Right forelimb (tissue), 1 donor: Measurements from ENCODE around the gene TINAGL1.
"Not testable (repeated sequence)": the region's sequence is repeated elsewhere in the genome, so short reads cannot be mapped to it uniquely, and the experiment has no call there.

Experiments
- DNase-seq: peaks from one replicate; pipeline ENCODE4 v3.0.0-alpha.2; 2018

Gene TINAGL1

GRCh38 chr1:31584869-31585735 lies 8.8 kb downstream of the TINAGL1 start:
- DNase-seq, result no peak

- DNase-seq, result no peak
Observed at GRCh38 chr1:31585736-31586365, 9.5 kb downstream of the TINAGL1 start.

GRCh38 chr1:31586376-31587327 lies 10.3 kb downstream of the TINAGL1 start:
- no peak for DNase-seq

- DNase-seq, result not testable (repeated sequence)
Observed at GRCh38 chr1:31587328-31587699, 11.0 kb downstream of the TINAGL1 start.

- no peak for DNase-seq
Observed at GRCh38 chr1:31587720-31588423, 11.6 kb downstream of the TINAGL1 start.

GRCh38 chr1:31588751-31589515 lies 12.6 kb downstream of the TINAGL1 start:
- no peak for DNase-seq

- DNase-seq, result no peak
Observed at GRCh38 chr1:31591425-31592093, 15.2 kb downstream of the TINAGL1 start.

- DNase-seq, result no peak
Observed at GRCh38 chr1:31592132-31592531, 15.8 kb downstream of the TINAGL1 start.

GRCh38 chr1:31593136-31593665 lies 16.9 kb downstream of the TINAGL1 start:
- no peak for DNase-seq

- peak; percentile 79 for DNase-seq
Observed at GRCh38 chr1:31593770-31594632, 17.7 kb downstream of the TINAGL1 start.

GRCh38 chr1:31595836-31596736 lies 19.8 kb downstream of the TINAGL1 start:
- no peak for DNase-seq

- no peak for DNase-seq
Observed at GRCh38 chr1:31596737-31597097, 20.4 kb downstream of the TINAGL1 start.

- no peak for DNase-seq
Observed at GRCh38 chr1:31598980-31599379, 22.7 kb downstream of the TINAGL1 start.

GRCh38 chr1:31600641-31601040 lies 24.3 kb downstream of the TINAGL1 start:
- no peak for DNase-seq

- DNase-seq, result no peak
Observed at GRCh38 chr1:31602081-31602480, 25.8 kb downstream of the TINAGL1 start.

- DNase-seq, result no peak
Observed at GRCh38 chr1:31605908-31606427, 29.7 kb downstream of the TINAGL1 start.

GRCh38 chr1:31607360-31607759 lies 31.0 kb downstream of the TINAGL1 start:
- no peak for DNase-seq

- no peak for DNase-seq
Observed at GRCh38 chr1:31609514-31610118, 33.3 kb downstream of the TINAGL1 start.
